ENCODE data around the gene ITGAV.

Gene ITGAV

GRCh38 chr2:186725783-186726182 is 135.9 kb downstream of the ITGAV start:
- DNase-seq: no peak

- peak; percentile 37 for DNase-seq
Measured at GRCh38 chr2:186726938-186727337, 137.1 kb downstream of the ITGAV start.

GRCh38 chr2:186728631-186729030 is 138.8 kb downstream of the ITGAV start:
- DNase-seq: no peak
